DMS79 treated with DMSO at 0.1 percent for 48 hours (cell line): ENCODE data around the gene WDR83.
A peak's percentile ranks its signal among the peaks of the same experiment; 100 is the strongest.
"Not testable (repeated sequence)": the region's sequence is repeated elsewhere in the genome, so short reads cannot be mapped to it uniquely, and the experiment has no call there.

ENCODE experiments used
- DNase-seq: peaks from one replicate; lab custom pipeline; 2025; lab: John Stamatoyannopoulos, UW

The WDR83 gene, protein sequence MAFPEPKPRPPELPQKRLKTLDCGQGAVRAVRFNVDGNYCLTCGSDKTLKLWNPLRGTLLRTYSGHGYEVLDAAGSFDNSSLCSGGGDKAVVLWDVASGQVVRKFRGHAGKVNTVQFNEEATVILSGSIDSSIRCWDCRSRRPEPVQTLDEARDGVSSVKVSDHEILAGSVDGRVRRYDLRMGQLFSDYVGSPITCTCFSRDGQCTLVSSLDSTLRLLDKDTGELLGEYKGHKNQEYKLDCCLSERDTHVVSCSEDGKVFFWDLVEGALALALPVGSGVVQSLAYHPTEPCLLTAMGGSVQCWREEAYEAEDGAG

DNA sequence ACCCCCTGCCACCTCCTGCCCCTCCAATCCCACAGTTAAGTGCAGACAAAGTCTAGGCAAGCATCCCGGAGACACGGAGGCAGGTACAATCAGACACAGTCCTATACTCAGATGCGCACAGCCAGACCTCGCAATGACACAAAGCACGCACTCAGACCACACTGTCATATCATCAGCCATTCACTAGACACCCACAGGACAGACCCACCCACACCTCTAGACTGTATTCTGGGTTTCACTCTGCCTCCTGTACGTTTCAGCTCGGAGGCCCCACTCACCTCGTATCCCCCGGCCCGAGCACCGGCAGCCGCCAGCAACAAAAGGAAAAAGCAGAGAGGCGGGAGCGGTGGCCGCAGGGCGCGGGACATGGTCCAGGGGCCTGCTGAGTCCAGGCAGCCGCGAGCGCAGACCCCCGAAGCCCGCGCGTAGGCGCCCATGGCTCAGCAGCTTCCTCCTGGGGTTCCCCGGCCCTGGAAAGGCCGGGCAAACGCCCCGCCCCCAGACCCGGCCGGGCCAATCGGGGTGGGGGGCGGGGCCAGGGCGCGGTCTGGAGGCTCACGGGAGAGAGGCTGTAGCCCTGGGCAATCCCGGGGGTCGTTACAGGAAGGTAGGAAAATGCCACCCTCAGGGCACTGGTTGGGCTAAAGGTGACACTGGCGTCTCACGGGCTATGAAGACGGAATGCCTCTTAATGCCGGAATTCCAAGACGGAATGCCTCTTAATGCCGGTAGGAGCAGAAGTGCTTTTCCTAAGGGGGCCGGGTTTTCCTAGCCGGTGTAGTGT is at the start of gene WDR83, which contains the start of gene MAN2B1:
WDR83 (plus strand) TSS at position 543 of the 784 bp plus-strand sequence. CDS start 2,984 bp downstream, outside the sequence.
MAN2B1 (minus strand) TSS at position 478 of the 784 bp plus-strand sequence; CDS start at position 437, 41 bp downstream.
- DNase-seq, result peak; percentile 60

DNA sequence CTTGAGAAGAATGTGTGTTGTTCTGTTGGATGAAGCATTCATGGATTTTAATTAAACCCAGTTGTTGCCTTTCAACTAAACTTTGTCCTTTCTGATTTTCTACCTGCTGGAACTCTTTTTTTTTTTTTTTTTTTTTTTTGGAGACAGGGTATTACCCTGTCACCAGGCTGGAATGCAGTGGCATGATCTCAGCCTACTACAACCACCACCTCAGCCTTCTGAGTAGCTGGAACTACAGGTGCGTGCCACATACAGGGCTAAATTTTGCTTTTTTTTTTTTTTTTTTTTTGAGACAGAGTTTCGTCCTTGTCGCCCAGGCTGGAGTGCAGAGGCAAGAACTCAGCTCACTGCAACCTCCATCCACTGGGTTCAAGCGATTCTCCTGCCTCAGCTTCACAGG is 49.0 kb upstream of the WDR83 start:
- DNase-seq, result no peak

DNA sequence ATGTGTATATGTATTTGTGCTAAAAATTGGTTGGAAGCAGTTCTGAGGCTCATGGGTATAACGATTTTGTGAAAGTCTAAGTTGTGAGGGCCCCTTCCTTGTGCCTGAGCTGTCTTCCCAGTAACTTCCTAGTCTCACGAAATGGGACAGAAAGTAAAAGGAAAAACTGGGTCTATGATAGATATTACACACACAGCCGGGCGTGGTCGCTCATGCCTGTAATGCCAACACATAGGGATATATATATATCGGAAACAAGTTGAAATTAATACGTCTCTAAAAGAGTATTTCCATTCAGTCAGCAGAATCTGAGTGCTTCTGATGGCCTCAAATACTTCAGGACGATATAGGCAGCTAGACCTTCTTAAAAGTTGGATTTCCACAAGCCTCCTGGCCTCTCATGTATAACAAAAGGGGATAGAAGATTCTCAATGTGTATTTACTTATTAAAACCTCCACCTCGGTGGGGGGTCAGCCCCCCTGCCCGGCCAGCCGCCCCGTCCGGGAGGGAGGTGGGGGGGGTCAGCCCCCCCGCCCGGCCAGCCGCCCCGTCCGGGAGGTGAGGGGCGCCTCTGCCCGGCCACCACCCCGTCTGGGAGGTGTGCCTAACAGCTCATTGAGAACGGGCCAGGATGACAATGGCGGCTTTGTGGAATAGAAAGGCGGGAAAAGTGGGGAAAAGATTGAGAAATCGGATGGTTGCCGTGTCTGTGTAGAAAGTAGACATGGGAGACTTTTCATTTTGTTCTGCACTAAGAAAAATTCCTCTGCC is 45.2 kb upstream of the WDR83 start:
- not testable (repeated sequence) for DNase-seq

DNA sequence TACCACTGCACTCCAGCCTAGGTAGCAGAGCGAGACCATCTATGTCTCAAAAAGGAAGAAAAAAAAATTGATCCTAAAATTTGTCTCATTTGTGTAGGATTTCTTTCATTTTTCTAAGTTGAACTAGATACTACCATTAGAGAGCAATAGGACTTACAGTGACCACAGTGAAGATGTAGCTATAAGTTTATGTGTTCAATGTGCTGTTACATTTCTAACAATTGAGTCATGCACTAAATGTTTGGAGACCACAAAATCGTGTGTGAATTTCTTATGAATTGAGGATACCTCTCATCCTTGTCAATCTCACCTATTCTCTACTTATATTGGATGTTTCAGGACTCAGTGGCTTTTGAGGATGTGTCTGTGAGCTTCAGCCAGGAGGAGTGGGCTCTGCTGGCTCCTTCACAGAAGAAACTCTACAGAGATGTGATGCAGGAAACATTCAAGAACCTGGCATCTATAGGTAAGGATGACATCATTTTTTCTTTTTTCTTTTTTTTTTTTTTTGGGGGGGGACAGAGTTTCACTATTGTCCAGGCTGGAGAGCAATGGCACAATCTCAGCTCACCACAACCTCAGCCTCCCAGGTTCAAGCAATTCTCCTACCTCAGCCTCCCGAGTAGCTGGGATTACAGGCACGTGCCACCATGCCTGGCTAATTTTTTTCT is 43.1 kb upstream of the WDR83 start:
- DNase-seq, result no peak

DNA sequence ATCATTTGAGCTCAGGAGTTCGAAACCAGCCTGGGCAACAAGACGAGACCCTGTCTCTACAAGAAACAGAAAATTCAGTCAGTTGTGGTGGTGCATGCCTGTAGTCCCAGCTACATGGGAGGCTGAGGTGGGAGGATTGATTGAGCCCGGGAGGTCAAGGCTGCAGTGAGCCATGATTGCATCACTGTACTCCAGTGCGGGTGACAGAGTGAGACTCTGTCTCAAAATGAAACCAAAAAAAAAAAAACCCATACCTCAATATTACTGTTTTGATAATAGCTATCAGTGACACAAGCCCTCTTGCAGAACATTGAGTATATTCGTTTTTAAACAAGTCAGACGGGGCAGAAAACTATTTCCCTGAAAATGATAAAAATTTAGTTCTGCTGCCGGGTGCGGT is 39.6 kb upstream of the WDR83 start:
- DNase-seq, result no peak

DNA sequence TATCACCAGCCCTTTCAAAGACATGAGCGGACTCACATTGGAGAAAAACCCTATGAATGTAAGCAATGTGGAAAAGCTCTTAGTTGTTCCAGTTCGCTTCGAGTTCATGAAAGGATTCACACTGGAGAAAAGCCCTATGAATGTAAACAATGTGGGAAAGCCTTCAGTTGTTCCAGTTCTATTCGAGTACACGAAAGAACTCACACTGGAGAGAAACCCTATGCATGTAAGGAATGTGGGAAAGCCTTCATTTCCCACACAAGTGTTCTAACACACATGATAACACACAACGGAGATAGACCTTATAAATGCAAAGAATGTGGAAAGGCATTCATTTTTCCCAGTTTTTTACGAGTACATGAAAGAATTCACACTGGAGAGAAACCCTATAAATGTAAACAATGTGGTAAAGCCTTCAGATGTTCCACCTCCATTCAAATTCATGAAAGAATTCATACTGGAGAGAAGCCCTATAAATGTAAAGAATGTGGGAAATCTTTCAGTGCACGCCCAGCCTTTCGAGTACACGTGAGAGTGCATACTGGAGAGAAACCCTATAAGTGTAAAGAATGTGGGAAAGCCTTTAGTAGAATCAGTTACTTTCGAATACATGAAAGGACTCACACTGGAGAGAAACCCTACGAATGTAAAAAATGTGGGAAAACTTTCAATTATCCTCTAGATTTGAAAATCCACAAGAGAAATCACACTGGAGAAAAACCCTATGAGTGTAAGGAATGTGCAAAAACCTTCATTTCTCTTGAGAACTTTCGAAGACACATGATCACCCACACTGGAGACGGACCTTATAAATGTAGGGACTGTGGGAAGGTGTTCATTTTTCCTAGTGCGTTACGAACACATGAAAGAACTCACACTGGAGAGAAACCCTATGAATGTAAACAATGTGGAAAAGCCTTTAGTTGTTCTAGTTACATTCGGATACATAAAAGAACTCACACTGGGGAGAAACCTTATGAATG is 38.3 kb upstream of the WDR83 start:
- DNase-seq, result no peak

DNA sequence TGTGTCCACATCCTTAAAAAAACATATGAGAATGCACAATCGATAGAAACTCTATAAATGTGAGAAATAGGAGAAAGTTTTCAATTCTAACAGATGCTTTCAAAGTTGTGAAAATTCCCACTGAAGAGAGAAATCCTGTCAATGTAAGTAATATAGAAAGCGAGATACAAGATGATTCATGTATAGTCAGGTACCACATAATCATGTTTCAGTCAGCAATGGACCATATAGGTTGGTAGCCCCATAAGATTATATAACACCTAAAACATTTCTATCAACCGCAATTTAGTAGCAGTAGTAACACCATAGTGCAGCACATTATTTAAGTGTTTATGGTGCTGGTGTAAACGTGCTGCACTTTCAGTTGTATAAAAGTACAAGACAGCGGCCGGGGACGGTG is 37.4 kb upstream of the WDR83 start:
- DNase-seq, result no peak

DNA sequence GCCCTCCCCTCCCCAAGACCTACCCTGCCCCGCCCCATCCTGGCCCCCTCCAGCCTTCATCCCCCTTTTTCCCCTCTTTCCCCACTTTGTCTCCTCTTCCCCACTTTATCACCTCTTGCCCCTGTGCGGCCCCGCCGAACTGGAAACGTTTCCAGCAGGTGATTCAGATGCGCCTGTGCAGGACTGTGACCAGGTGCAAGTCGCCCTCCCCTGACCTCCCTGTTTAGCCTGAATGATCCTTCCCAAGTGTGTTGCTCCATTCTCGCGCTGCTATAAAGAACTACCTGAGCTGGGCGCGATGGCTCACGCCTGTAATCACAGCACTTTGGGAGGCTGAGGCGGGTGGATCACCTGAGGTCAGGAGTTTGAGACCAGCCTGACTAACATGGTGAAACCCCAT is 30.0 kb upstream of the WDR83 start:
- DNase-seq, result no peak

DNA sequence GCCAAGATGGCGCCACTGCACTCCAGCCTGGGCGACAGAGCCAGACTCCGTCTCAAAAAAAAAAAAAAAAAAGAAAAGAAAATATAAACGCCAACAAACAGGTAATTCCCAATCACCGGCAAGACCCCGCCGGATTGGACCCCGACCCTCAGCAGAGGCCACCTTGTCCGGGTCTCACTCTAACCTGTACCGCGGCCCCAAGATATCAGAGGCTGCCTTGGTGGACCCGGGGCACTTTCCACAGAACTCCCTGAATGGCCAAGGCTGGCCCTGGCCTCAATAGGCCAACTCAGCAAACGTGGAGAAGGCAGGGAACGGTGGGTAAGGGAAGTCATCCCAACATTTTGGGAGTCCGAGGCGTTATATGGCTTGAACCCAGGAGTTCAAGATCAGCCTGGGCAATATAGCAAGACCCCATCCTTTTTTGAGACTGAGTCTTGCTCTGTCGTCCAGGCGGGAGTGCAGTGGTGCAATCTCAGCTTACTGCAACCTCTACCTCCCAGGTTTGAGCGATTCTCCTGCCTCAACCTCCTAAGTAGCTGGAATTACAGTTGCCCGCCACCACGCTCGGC is 27.9 kb upstream of the WDR83 start:
- no peak for DNase-seq

DNA sequence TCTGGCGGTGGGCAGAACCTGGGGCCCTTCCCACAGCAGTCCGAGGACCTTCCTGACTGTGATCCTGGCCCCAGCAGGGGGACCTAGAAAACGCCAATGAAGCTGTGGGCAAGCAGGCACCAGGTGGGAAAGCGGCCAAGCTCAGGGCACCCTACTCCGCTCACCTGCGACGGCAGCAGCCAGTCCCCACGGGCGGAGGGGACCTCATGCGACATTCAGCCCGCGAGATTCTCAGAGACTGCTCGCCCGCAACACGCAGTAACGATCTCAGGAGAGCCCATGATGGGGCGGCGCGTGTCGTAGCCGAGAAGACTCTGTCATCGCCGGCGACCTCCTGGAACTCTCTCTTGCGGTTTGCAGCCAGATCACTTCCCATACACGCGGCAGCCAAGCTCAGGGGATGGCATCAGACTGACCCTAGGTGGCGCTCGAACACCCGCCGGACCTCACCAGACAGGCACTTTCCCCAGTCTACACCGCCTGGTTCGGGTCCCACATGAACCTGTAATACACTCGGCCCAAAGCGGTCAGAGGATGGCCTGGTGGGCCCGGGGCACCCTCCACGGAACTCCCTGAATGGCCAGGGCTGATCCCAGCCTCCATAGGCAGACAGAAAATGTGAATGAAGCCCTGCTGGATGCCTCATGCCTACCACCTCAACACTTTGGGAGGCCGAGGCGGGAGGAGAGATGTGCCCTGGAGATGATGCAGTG is 26.6 kb upstream of the WDR83 start:
- DNase-seq, result peak; percentile 91

DNA sequence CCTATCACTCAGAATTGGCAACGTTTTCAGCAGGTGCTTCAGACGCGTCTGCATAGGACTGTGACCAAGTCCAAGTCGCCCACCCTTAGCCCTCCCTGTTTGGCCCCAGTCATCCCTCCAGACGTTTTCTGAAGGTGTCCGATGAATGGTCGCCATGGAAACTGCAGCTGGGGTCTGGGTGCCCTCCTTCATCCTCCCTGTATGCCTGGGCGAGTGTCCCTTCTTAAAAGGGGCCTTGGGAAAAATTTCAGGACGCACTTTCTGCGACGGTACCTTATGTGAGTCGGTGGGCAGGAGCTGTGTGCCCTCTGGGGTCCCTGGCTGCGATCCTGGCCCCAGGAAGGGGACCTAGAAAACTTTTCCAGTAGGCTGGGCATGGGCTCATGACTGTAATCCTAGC is 25.2 kb upstream of the WDR83 start:
- DNase-seq, result no peak

DNA sequence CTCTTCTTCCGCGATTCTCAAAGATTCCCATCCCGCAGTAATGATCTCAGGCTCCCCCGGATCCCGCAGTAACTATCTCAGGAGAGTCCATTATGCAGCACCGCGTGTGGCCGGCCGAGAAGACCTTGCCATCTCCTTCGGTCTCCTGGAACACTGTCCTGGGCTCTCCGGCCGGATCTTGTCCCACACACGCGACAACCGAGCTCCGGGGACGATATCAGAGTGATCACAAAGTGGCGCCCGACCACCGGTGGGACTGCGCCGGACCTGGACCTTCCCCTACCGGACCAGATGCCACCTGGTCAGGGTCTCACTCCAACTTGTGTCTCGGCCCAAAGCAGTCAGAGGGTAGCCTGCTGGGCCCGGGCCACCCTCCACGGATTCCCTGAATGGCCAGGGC is 24.1 kb upstream of the WDR83 start:
- no peak for DNase-seq

DNA sequence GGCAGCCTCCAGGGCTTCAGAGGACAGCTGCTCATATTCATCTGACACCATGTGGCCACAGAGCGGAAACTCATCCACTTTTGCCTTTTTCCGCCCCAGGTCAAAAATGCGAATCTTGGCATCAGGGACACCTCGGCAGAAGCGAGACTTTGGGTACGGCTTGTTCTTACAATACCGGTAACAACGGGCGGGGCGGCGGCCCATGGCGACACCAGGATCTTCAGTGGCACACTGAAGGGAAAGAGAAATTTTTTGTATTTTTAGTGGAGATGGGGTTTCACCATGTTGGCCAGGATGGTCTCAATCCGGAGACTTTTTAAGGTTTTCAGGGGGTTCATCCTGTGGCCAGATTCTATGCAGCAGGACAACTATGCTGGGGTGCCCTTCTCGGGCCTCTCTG is 22.9 kb upstream of the WDR83 start:
- DNase-seq, result not testable (repeated sequence)

DNA sequence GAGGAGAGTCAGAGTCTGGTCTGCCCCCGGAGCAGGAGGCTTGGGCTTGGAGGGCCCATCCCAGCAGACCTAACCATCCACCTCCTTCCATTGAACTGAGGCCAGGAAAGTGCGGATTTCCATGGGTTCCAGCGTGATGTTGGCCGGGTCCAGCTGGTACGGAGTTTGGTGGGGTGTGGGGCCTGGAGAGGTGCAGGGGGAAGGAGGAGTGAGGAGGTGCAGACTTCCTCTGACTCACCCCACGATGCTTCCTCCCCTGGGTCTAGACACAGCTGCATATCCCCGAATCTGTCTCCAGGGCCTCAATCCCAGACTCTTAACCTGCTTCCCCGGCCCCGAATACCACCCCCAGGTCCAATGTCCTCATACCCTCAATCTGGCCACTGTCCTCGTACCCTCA is 20.1 kb upstream of the WDR83 start:
- no peak for DNase-seq

DNA sequence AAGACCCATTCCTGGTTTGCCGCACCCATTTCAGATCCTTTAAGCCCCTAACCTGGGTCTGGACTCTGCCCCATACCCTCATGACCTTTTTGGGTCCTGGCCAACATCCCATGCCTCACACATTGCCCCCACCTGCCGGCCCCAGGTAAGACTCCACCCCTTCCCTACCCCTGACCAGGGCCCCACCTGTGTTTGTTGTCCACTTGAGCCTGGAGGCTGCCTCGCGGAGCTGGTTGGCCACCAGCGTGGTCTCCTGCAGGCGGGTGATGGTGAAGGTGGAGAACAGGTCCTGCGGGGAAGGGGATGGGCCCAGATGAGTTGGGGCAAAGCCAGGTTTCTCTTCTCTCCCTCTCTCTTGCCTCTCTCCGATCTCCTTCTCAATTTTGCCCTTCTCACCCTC is 19.6 kb upstream of the WDR83 start:
- no peak for DNase-seq

DNA sequence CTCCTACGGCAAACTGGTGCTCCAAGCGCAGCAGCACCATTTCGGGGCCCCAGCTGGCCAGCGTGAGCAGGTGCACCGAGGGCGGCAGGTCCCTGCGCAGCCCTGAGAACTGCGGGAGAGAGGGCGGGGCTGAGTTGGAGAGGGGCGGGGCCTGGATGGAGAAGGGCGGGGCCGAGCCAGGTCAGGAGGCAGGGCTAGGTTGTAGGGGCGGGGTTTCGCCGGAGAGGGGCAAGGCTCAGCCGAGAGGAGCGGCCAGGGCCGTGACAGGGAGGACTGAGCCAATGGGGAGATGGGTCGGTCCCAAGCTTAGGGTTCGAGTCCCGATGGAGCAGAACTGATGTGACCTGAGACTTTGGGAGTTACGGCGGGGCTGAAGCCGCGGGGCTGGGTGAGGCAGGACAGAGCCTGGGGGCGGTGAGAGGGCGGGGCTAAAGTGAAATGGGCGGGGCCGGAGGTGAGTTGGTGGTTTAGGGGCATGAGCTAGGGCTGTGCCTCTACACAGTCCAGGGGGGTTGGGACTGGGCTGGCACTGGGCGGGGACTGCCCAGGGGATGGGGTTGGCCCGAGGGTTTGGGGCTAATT is 19.0 kb upstream of the WDR83 start:
- DNase-seq, result no peak

DNA sequence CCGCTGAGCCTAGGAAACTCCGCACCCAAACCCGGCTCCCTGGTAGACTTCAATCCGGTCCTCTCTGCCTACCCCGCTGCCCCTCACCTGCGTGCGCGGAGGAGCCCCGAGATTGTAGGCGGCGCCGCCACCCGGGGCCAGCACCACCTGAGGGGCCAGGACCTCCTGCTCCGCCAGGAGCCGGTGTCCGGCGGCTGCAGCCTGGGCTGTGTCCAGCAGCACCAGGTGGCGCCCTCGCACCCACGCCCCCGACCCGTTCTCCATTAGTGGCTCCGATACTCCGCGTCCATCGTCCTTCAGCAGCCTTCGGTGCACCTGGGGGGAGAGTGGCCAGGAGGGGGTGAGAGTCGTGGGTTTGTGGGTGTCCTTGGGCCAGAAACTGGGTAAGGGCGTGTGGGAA is 18.5 kb upstream of the WDR83 start:
- DNase-seq, result no peak

DNA sequence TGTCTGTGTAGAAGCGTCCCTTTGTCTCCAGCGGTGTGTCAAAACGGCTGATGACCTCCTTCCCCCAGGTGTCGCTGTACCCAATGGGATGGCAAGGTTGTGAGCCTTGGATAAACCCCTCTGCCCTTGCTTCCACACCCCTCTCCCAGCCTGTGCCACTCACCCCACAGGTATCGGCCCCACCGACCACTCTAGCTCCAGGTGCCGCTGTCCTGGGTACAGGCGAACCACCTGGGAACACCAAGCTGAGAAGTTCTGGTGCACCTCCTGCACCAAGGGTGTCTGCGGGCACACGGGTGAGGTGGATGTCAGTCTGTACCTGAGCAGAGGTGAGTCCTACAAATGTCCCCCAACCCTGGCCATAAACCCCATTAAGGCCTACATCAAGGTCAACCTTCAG is 16.7 kb upstream of the WDR83 start:
- DNase-seq, result no peak

DNA sequence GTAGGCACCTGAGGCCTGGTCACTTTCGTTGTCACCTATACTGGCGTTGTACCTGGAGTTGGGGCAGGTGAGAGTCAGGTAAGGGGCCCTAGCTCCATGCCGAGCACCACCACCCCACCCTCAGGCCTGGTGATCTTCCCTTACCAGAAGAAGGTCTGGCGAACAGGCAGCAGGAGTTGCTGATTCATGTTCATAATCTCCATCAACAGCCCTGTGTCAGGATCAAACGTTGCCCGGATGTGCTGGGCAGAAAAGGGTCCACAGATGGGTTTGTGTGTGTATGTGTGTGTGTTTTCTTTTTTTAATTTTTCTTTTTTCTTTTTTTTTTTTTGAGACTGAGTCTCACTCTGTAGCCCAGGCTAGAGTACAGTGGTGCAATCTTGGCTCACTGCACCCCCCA is 14.4 kb upstream of the WDR83 start:
- DNase-seq, result no peak
